Esophagus (tissue), 2 donors: ENCODE results near the gene S100A8. TPM values are rescaled to one million over a fixed set of nuclear protein-coding genes. Genes with fewer than 3 reads are reported as not detected.

Source experiments
- polyA plus RNA-seq, 2 donors: library from polyadenylated mRNA; stranded (reverse); fragments of 200-250 nt; gene quantifications; one replicate each; pipeline ENCODE4 v1.2.3, GENCODE V29; 2013
- donor health status: healthy with polysubstance abuse.
- donor health status: Bipolar disorder and iron deficiency.

The S100A8 gene
- polyA plus RNA-seq, 2 donors, result 44,360 to 65,887 TPM

Other genes starting within 250 kb of the S100A8 start
- 1 to 10 TPM in 1 of 2 donors, under 1 TPM in 1; 0.49 to 2.0 TPM for gene SPRR2G, start 240.2 kb downstream of the S100A8 start, polyA plus RNA-seq
- not detected for gene LELP1, start 187.6 kb downstream of the S100A8 start, polyA plus RNA-seq
- gene PRR9, start 173.5 kb downstream of the S100A8 start, polyA plus RNA-seq, result not detected
- under 1 TPM in 1 of 2 donors, not detected in 1; 0.28 TPM for gene LORICRIN, start 131.4 kb downstream of the S100A8 start, polyA plus RNA-seq
- gene PGLYRP3, start 78.1 kb downstream of the S100A8 start, polyA plus RNA-seq, result 10 to 100 TPM in 1 of 2 donors, 1 to 10 TPM in 1; 9.9 to 21.5 TPM
- gene PGLYRP4, start 42.2 kb downstream of the S100A8 start, polyA plus RNA-seq, result 1 to 10 TPM; 3.1 to 3.3 TPM
- over 10,000 TPM; 47,233 to 60,368 TPM for gene S100A9, start 33.2 kb downstream of the S100A8 start, polyA plus RNA-seq
- gene S100A12, start 15.5 kb downstream of the S100A8 start, polyA plus RNA-seq, result 100 to 1,000 TPM in 1 of 2 donors, 10 to 100 TPM in 1; 67.2 to 222 TPM
- gene S100A7A, start 25.4 kb upstream of the S100A8 start, polyA plus RNA-seq, result 1 to 10 TPM in 1 of 2 donors, under 1 TPM in 1; 0.02 to 1.3 TPM
- gene S100A7, start 69.6 kb upstream of the S100A8 start, polyA plus RNA-seq, result 100 to 1,000 TPM; 115 to 689 TPM
- 1,000 to 10,000 TPM in 1 of 2 donors, 100 to 1,000 TPM in 1; 936 to 2,978 TPM for gene S100A6, start 144.9 kb upstream of the S100A8 start, polyA plus RNA-seq
- gene S100A5, start 149.9 kb upstream of the S100A8 start, polyA plus RNA-seq, result under 1 TPM in 1 of 2 donors, not detected in 1; 0.11 TPM
- gene S100A4, start 154.7 kb upstream of the S100A8 start, polyA plus RNA-seq, result 100 to 1,000 TPM; 145 to 249 TPM
- gene S100A3, start 158.2 kb upstream of the S100A8 start, polyA plus RNA-seq, result 10 to 100 TPM; 10.2 to 27.5 TPM
- gene S100A2, start 174.8 kb upstream of the S100A8 start, polyA plus RNA-seq, result 1,000 to 10,000 TPM; 2,831 to 3,591 TPM
- 1,000 to 10,000 TPM; 2,016 to 2,151 TPM for gene S100A16, start 222.1 kb upstream of the S100A8 start, polyA plus RNA-seq
- 1,000 to 10,000 TPM; 2,532 to 3,167 TPM for gene S100A14, start 225.3 kb upstream of the S100A8 start, polyA plus RNA-seq
- 100 to 1,000 TPM in 1 of 2 donors, 10 to 100 TPM in 1; 74.3 to 122 TPM for gene S100A13, start 236.4 kb upstream of the S100A8 start, polyA plus RNA-seq
- 1 to 10 TPM in 1 of 2 donors, under 1 TPM in 1; 0.93 to 2.3 TPM for gene S100A1, start 237.4 kb upstream of the S100A8 start, polyA plus RNA-seq
- 10 to 100 TPM; 41.6 to 45.5 TPM for gene CHTOP, start 243.0 kb upstream of the S100A8 start, polyA plus RNA-seq